ENCODE results near the gene SAMD11. TPM values are rescaled to one million over a fixed set of nuclear protein-coding genes. Genes with fewer than 3 reads are reported as not detected.

Gene SAMD11
- total and polyA plus RNA-seq, 2 of the 13 experiments (the other 11 are each of a cell fraction or from before 2014, with no cell fraction given) = 0.11 TPM; not detected in 1

- TF ChIP-seq STAT5B (CRISPR knock-in tag; IDR thresholded peaks at IDR 0.05) (no peak), ZC3H13 (CRISPR knock-in tag; IDR thresholded peaks at IDR 0.05) (0 out of 2 replicates have a peak, but pooled peaks have one; percentile 63), CBX5 (CRISPR knock-in tag; IDR thresholded peaks at IDR 0.05; ENCODE audit: borderline replicate concordance) (no peak), XBP1 (CRISPR knock-in tag; IDR thresholded peaks at IDR 0.05) (no peak), TMF1 (CRISPR knock-in tag; IDR thresholded peaks at IDR 0.05; ENCODE audit: low read depth) (no peak), NRL (CRISPR knock-in tag; IDR thresholded peaks at IDR 0.05; ENCODE audit: borderline replicate concordance) (no peak), YEATS4 (CRISPR knock-in tag; IDR thresholded peaks at IDR 0.05; ENCODE audit: borderline replicate concordance) (0 out of 2 replicates have a peak, but pooled peaks have one; percentile 30), SMARCE1 (IDR thresholded peaks at IDR 0.05; ENCODE audit: borderline replicate concordance) (no peak), ZNF367 (CRISPR knock-in tag; IDR thresholded peaks at IDR 0.05; ENCODE audit: borderline replicate concordance) (no peak), KAT8 (CRISPR knock-in tag; IDR thresholded peaks at IDR 0.05) (no peak; the same call in none of the 2 replicates), TGIF2 (CRISPR knock-in tag; IDR thresholded peaks at IDR 0.05) (no peak), THAP11 (CRISPR knock-in tag; IDR thresholded peaks at IDR 0.05) (no peak), NFATC3 (CRISPR knock-in tag; IDR thresholded peaks at IDR 0.05) (no peak), GZF1 (CRISPR knock-in tag; IDR thresholded peaks at IDR 0.05) (no peak)
- TF ChIP-seq, protein P1, sequence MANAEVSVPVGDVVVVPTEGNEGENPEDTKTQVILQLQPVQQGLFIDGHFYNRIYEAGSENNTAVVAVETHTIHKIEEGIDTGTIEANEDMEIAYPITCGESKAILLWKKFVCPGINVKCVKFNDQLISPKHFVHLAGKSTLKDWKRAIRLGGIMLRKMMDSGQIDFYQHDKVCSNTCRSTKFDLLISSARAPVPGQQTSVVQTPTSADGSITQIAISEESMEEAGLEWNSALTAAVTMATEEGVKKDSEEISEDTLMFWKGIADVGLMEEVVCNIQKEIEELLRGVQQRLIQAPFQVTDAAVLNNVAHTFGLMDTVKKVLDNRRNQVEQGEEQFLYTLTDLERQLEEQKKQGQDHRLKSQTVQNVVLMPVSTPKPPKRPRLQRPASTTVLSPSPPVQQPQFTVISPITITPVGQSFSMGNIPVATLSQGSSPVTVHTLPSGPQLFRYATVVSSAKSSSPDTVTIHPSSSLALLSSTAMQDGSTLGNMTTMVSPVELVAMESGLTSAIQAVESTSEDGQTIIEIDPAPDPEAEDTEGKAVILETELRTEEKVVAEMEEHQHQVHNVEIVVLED (CRISPR knock-in tag; IDR thresholded peaks at IDR 0.05; ENCODE audit: borderline replicate concordance) = no peak
- TF ChIP-seq, protein P2, sequence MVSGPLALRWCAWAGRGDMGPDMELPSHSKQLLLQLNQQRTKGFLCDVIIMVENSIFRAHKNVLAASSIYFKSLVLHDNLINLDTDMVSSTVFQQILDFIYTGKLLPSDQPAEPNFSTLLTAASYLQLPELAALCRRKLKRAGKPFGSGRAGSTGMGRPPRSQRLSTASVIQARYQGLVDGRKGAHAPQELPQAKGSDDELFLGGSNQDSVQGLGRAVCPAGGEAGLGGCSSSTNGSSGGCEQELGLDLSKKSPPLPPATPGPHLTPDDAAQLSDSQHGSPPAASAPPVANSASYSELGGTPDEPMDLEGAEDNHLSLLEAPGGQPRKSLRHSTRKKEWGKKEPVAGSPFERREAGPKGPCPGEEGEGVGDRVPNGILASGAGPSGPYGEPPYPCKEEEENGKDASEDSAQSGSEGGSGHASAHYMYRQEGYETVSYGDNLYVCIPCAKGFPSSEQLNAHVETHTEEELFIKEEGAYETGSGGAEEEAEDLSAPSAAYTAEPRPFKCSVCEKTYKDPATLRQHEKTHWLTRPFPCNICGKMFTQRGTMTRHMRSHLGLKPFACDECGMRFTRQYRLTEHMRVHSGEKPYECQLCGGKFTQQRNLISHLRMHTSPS (CRISPR knock-in tag; IDR thresholded peaks at IDR 0.05; ENCODE audit: low read depth) = no peak
- TF ChIP-seq, protein P3, sequence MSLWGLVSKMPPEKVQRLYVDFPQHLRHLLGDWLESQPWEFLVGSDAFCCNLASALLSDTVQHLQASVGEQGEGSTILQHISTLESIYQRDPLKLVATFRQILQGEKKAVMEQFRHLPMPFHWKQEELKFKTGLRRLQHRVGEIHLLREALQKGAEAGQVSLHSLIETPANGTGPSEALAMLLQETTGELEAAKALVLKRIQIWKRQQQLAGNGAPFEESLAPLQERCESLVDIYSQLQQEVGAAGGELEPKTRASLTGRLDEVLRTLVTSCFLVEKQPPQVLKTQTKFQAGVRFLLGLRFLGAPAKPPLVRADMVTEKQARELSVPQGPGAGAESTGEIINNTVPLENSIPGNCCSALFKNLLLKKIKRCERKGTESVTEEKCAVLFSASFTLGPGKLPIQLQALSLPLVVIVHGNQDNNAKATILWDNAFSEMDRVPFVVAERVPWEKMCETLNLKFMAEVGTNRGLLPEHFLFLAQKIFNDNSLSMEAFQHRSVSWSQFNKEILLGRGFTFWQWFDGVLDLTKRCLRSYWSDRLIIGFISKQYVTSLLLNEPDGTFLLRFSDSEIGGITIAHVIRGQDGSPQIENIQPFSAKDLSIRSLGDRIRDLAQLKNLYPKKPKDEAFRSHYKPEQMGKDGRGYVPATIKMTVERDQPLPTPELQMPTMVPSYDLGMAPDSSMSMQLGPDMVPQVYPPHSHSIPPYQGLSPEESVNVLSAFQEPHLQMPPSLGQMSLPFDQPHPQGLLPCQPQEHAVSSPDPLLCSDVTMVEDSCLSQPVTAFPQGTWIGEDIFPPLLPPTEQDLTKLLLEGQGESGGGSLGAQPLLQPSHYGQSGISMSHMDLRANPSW (CRISPR knock-in tag; IDR thresholded peaks at IDR 0.05; ENCODE audit: borderline replicate concordance) = no peak
- TF ChIP-seq, protein P4, sequence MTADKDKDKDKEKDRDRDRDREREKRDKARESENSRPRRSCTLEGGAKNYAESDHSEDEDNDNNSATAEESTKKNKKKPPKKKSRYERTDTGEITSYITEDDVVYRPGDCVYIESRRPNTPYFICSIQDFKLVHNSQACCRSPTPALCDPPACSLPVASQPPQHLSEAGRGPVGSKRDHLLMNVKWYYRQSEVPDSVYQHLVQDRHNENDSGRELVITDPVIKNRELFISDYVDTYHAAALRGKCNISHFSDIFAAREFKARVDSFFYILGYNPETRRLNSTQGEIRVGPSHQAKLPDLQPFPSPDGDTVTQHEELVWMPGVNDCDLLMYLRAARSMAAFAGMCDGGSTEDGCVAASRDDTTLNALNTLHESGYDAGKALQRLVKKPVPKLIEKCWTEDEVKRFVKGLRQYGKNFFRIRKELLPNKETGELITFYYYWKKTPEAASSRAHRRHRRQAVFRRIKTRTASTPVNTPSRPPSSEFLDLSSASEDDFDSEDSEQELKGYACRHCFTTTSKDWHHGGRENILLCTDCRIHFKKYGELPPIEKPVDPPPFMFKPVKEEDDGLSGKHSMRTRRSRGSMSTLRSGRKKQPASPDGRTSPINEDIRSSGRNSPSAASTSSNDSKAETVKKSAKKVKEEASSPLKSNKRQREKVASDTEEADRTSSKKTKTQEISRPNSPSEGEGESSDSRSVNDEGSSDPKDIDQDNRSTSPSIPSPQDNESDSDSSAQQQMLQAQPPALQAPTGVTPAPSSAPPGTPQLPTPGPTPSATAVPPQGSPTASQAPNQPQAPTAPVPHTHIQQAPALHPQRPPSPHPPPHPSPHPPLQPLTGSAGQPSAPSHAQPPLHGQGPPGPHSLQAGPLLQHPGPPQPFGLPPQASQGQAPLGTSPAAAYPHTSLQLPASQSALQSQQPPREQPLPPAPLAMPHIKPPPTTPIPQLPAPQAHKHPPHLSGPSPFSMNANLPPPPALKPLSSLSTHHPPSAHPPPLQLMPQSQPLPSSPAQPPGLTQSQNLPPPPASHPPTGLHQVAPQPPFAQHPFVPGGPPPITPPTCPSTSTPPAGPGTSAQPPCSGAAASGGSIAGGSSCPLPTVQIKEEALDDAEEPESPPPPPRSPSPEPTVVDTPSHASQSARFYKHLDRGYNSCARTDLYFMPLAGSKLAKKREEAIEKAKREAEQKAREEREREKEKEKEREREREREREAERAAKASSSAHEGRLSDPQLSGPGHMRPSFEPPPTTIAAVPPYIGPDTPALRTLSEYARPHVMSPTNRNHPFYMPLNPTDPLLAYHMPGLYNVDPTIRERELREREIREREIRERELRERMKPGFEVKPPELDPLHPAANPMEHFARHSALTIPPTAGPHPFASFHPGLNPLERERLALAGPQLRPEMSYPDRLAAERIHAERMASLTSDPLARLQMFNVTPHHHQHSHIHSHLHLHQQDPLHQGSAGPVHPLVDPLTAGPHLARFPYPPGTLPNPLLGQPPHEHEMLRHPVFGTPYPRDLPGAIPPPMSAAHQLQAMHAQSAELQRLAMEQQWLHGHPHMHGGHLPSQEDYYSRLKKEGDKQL (CRISPR knock-in tag; IDR thresholded peaks at IDR 0.05; ENCODE audit: low read depth) = no peak; the same call in 1 of the 2 replicates
Observed at GRCh38 chr1:966704-967300, 43.1 kb downstream of the SAMD11 start (continued).

Measured in HepG2 (cell line).